Mesenchymal stem cell (in vitro differentiated cells and primary cell): Measurements from ENCODE around the gene TUBB3. TPM values are rescaled to one million over a fixed set of nuclear protein-coding genes. Genes with fewer than 3 reads are reported as not detected.
"Not testable (repeated sequence)": the region's sequence is repeated elsewhere in the genome, so short reads cannot be mapped to it uniquely, and the experiment has no call there.

Source experiments
- DNase-seq: peaks from one replicate; pipeline ENCODE4 v3.0.0-alpha.2; 2013
- H2AFZ ChIP-seq: one replicate; pipeline ENCODE4 v1.6.1; 2013; ENCODE audit warnings: low read depth, mild to moderate bottlenecking, control low read depth, inconsistent platforms, low read length, moderate library complexity
- H2AK5ac ChIP-seq: 2 replicates; pipeline ENCODE4 v1.6.1; 2013; ENCODE audit warnings: low read length, moderate library complexity, mild to moderate bottlenecking, inconsistent platforms; ENCODE audit not compliant: severe bottlenecking
- H2BK120ac ChIP-seq: one replicate; pipeline ENCODE4 v1.6.1; 2013; ENCODE audit warnings: low read depth, mild to moderate bottlenecking, inconsistent platforms, low read length, moderate library complexity
- H2BK12ac ChIP-seq, 2 experiments: one replicate each; pipeline ENCODE4 v1.6.1; 2013; ENCODE audit warnings: inconsistent platforms in 2 of 2, low read length in 2 of 2, mild to moderate bottlenecking in 2 of 2, moderate library complexity in 2 of 2, control low read depth in 1 of 2
- H2BK15ac ChIP-seq: one replicate; pipeline ENCODE4 v1.6.1; 2013; ENCODE audit warnings: mild to moderate bottlenecking, low read depth, inconsistent platforms; ENCODE audit not compliant: poor library complexity, severe bottlenecking
- H2BK5ac ChIP-seq: 2 replicates; pipeline ENCODE4 v1.6.1; 2013; ENCODE audit warnings: low read depth, mild to moderate bottlenecking, low read length, control low read depth, inconsistent platforms; ENCODE audit not compliant: poor library complexity, severe bottlenecking
- H3K14ac ChIP-seq, 2 experiments: one replicate each; pipeline ENCODE4 v1.6.1; 2013; ENCODE audit warnings: inconsistent platforms in 2 of 2, low read length in 2 of 2, control low read depth in 1 of 2, mild to moderate bottlenecking in 1 of 2, moderate library complexity in 1 of 2
- H3K18ac ChIP-seq, 2 experiments: one replicate each; pipeline ENCODE4 v1.6.1; 2013; ENCODE audit warnings: inconsistent platforms in 2 of 2, low read length in 2 of 2, control low read depth in 1 of 2, low read depth in 1 of 2, mild to moderate bottlenecking in 1 of 2
- H3K23ac ChIP-seq, 2 experiments: one replicate each; pipeline ENCODE4 v1.6.1; 2013; ENCODE audit warnings: inconsistent platforms in 2 of 2, low read length in 2 of 2, mild to moderate bottlenecking in 2 of 2, moderate library complexity in 2 of 2, control low read depth in 1 of 2
- H3K27ac ChIP-seq: 2 replicates; pipeline ENCODE4 v1.5.1; 2013; ENCODE audit warnings: mild to moderate bottlenecking, moderate library complexity, low read length, control low read depth, inconsistent platforms; ENCODE audit not compliant: poor library complexity, severe bottlenecking
- H3K27me3 ChIP-seq, 2 experiments: 2 replicates each; pipeline versions ENCODE4 v1.6.1 to v1.7.0; 2013; ENCODE audit warnings: low read length in 2 of 2, mild to moderate bottlenecking in 2 of 2, moderate library complexity in 2 of 2, control low read depth in 1 of 2, inconsistent platforms in 1 of 2; ENCODE audit not compliant: control insufficient read depth in 1 of 2, insufficient read depth in 1 of 2
- H3K36me3 ChIP-seq, 2 experiments: 2 replicates each; pipeline versions ENCODE4 v1.6.1 to v1.7.0; 2013; ENCODE audit warnings: low read length in 2 of 2, control low read depth in 1 of 2, inconsistent platforms in 1 of 2, low read depth in 1 of 2, mild to moderate bottlenecking in 1 of 2; ENCODE audit not compliant: insufficient read depth in 2 of 2, control insufficient read depth in 1 of 2
- H3K4ac ChIP-seq, 2 experiments: one replicate each; pipeline ENCODE4 v1.6.1; 2013; ENCODE audit warnings: inconsistent platforms in 2 of 2, low read length in 2 of 2, mild to moderate bottlenecking in 2 of 2, moderate library complexity in 2 of 2, control low read depth in 1 of 2, low read depth in 1 of 2
- H3K4me1 ChIP-seq: 2 replicates; pipeline ENCODE4 v1.6.1; 2013; ENCODE audit warnings: low read depth, low read length, control low read depth; ENCODE audit not compliant: control insufficient read depth, insufficient read depth
- H3K4me2 ChIP-seq: 2 replicates; pipeline ENCODE4 v1.6.1; 2013; ENCODE audit warnings: low read length, mild to moderate bottlenecking, inconsistent platforms; ENCODE audit not compliant: poor library complexity, severe bottlenecking
- H3K4me3 ChIP-seq, 2 experiments: 2 replicates each; pipeline versions ENCODE4 v1.5.1 to v1.7.0; 2013; ENCODE audit warnings: low read length in 2 of 2, mild to moderate bottlenecking in 2 of 2, control low read depth in 1 of 2, low read depth in 1 of 2; ENCODE audit not compliant: insufficient read depth in 1 of 2
- H3K79me1 ChIP-seq: replicated peaks from 2 replicates; pipeline ENCODE4 v1.6.1; 2013; ENCODE audit warnings: mild to moderate bottlenecking, control low read depth, low read length, inconsistent platforms; ENCODE audit not compliant: poor library complexity, severe bottlenecking
- H3K9ac ChIP-seq: 2 replicates; pipeline ENCODE4 v1.7.0; 2013; ENCODE audit warnings: mild to moderate bottlenecking, low read length, moderate library complexity
- H3K9me3 ChIP-seq: 2 replicates; pipeline ENCODE4 v1.7.0; 2013; ENCODE audit warnings: mild to moderate bottlenecking, low read length; ENCODE audit not compliant: control insufficient read depth
- H4K8ac ChIP-seq: one replicate; pipeline ENCODE4 v1.6.1; 2013; ENCODE audit warnings: inconsistent platforms, mild to moderate bottlenecking, low read length, moderate library complexity
- H4K91ac ChIP-seq: one replicate; pipeline ENCODE4 v1.6.1; 2013; ENCODE audit warnings: mild to moderate bottlenecking, low read length, inconsistent platforms
- WGBS: methylation state at CpG from one replicate; pipeline ENCODE4 v1.1.7; 2013; ENCODE audit warnings: mixed read lengths; 5-methylcytosine and 5-hydroxymethylcytosine counted together
- polyA plus RNA-seq, 2 experiments: library from polyadenylated mRNA; stranded (reverse); fragments of 200-250 nt; gene quantifications; one replicate each; pipeline ENCODE4 v1.2.3, GENCODE V29; 2013

The TUBB3 gene
- polyA plus RNA-seq (2013, experiment 1 of 2): 136 TPM
- 135 TPM for polyA plus RNA-seq (2013, experiment 2 of 2)

GRCh38 chr16:89922884-89923639 is at the start of gene TUBB3:
TUBB3 (plus strand) TSS chr16:89923342; CDS start chr16:89923402, 60 bp downstream.
- peak within 1 kb of the TSS; percentile 19 to 98 for H3K14ac ChIP-seq

GRCh38 chr16:89873972-89874689 is 49.0 kb upstream of the TUBB3 start:
- Histone ChIP-seq H3K14ac (no peak overlapping the region), H4K8ac (no peak overlapping the region), H3K36me3 (peaks cover 43 to 48% of the 10 kb centered on the region in 2 experiments), H3K4ac (no peak overlapping the region), H3K9ac (peak overlapping the region; percentile 100), H3K27ac (peak overlapping the region; percentile 46), H3K4me3 (peak overlapping the region; percentile 81 to 90), H3K9me3 (no peaks in the 10 kb centered on the region), H3K23ac (no peak overlapping the region), H3K4me2 (peak overlapping the region; percentile 49), H3K18ac (peak overlapping the region in 1 of 2 experiments; percentile 100), H2AK5ac (no peak overlapping the region), H2BK15ac (no peak overlapping the region), H4K91ac (peak overlapping the region; percentile 94), H2AFZ (no peak overlapping the region), H3K27me3 (no peaks in the 10 kb centered on the region), H2BK12ac (peak overlapping the region in 1 of 2 experiments; percentile 4), H3K79me1 (peaks cover 7% of the 10 kb centered on the region), H2BK5ac (no peak overlapping the region), H3K4me1 (peaks cover 18% of the 10 kb centered on the region), H2BK120ac (peak overlapping the region; percentile 96)
- DNase-seq: peak; percentile 94
- WGBS: 7% methylated on average over 49 of the region's 61 CpGs

More at GRCh38 chr16:89922884-89923639, at the start of gene TUBB3:
- Histone ChIP-seq H4K8ac (peak within 1 kb of the TSS; percentile 95), H3K4me1 (peaks cover 64% of the 10 kb centered on the region), H3K18ac (peak within 1 kb of the TSS; percentile 96 to 99), H3K23ac (peak within 1 kb of the TSS in 1 of 2 experiments; percentile 96), H3K36me3 (peaks cover 8 to 18% of the 10 kb centered on the region in 2 experiments), H3K9me3 (no peaks in the 10 kb centered on the region), H3K4me3 (peak within 1 kb of the TSS; percentile 79 to 86), H2BK5ac (peak within 1 kb of the TSS; percentile 98), H4K91ac (peak within 1 kb of the TSS; percentile 99), H2BK120ac (peak within 1 kb of the TSS; percentile 99), H2BK15ac (peak within 1 kb of the TSS; percentile 55), H2BK12ac (peak within 1 kb of the TSS; percentile 75 to 93), H3K4ac (peak within 1 kb of the TSS; percentile 99 to 100), H3K9ac (peak within 1 kb of the TSS; percentile 100), H3K4me2 (peak within 1 kb of the TSS; percentile 95), H2AK5ac (peak within 1 kb of the TSS; percentile 98), H3K27ac (peak within 1 kb of the TSS; percentile 100), H3K79me1 (peaks cover 14% of the 10 kb centered on the region), H3K27me3 (no peaks in the 10 kb centered on the region), H2AFZ (no peak within 1 kb of the TSS)
- under 1% methylated on average over 55 of the region's 88 CpGs for WGBS
- DNase-seq: peak; percentile 84

GRCh38 chr16:89879123-89879522 is 44.0 kb upstream of the TUBB3 start:
- Histone ChIP-seq H3K4me1 (peaks cover 10% of the 10 kb centered on the region), H3K36me3 (peaks cover 65 to 77% of the 10 kb centered on the region in 2 experiments), H3K79me1 (peaks cover 11% of the 10 kb centered on the region)
- H3K4me3 ChIP-seq, H3K14ac ChIP-seq, H3K4ac ChIP-seq, H2BK5ac ChIP-seq, H2AFZ ChIP-seq, H2BK120ac ChIP-seq, DNase-seq, H3K27ac ChIP-seq, H4K91ac ChIP-seq, H3K9me3 ChIP-seq, H3K4me2 ChIP-seq, H2AK5ac ChIP-seq, H3K27me3 ChIP-seq, H3K9ac ChIP-seq, H3K23ac ChIP-seq, H2BK12ac ChIP-seq, H4K8ac ChIP-seq, H2BK15ac ChIP-seq, H3K18ac ChIP-seq: not testable (repeated sequence)
- WGBS: 97% methylated on average over 21 of the region's 28 CpGs
